ENCODE data around the gene PLEKHA8. TPM values are rescaled to one million over a fixed set of nuclear protein-coding genes. Genes with fewer than 3 reads are reported as not detected.
A peak's percentile ranks its signal among the peaks of the same experiment; 100 is the strongest.

Gene PLEKHA8
- total RNA-seq, 1 experiment from 2014 or later = 23.0 TPM

GRCh38 chr7:30066687-30067086, 38.5 kb downstream of the PLEKHA8 start:
- DNase-seq = no peak
- Histone ChIP-seq H3K27me3 (ENCODE audit: insufficient read depth, low read depth) (no peaks in the 10 kb centered on the region), H3K4me1 (replicated peaks; ENCODE audit: insufficient read depth) (peaks cover 17% of the 10 kb centered on the region), H3K36me3 (ENCODE audit: low read depth) (no peaks in the 10 kb centered on the region), H4K20me1 (ENCODE audit: insufficient read depth) (no peaks in the 10 kb centered on the region), H3K4me3 (no peak overlapping the region), H3K27ac (no peak overlapping the region), H3K79me2 (ENCODE audit: low read depth) (no peaks in the 10 kb centered on the region), H3K4me2 (no peak overlapping the region), H2AFZ (no peak overlapping the region), H3K9me3 (ENCODE audit: insufficient read depth, low read depth) (no peaks in the 10 kb centered on the region), H3F3A (ENCODE audit: insufficient read depth, low read depth) (peaks cover 6% of the 10 kb centered on the region; the same call in 1 of the 2 replicates), H3K9me2 (ENCODE audit: insufficient read depth) (no peaks in the 10 kb centered on the region)
- TF ChIP-seq CTCF (conservative IDR thresholded peaks at IDR 0.05) (no peak), EZH2 (IDR thresholded peaks at IDR 0.05; ENCODE audit: low read depth) (no peak)
- intact Hi-C loops (cut with micrococcal nuclease; ENCODE audit: unreplicated experiment) = loop anchor here (10.0 kb wide), 1 partner anchor 218 kb away; the partner anchor contains the start of gene ZNRF2
- ChIA-PET CTCF (no interaction called here), POLR2A (ENCODE audit: unreplicated experiment) (interaction anchor here (0.6 kb wide), 1 partner anchor 636 kb away, joined by 3 read pairs; no protein-coding TSS in a partner anchor)
- no TSS peak for BruUV-seq (replicated peaks)

- Histone ChIP-seq H2AFZ (no peak overlapping the region), H4K20me1 (ENCODE audit: insufficient read depth) (no peaks in the 10 kb centered on the region), H3K4me1 (replicated peaks; ENCODE audit: insufficient read depth) (peaks cover 17% of the 10 kb centered on the region), H3K4me3 (no peak overlapping the region), H3K9me3 (ENCODE audit: insufficient read depth, low read depth) (no peaks in the 10 kb centered on the region), H3K79me2 (ENCODE audit: low read depth) (no peaks in the 10 kb centered on the region), H3K27ac (peak overlapping the region; percentile 23), H3F3A (ENCODE audit: insufficient read depth, low read depth) (peaks cover 6% of the 10 kb centered on the region; the same call in 1 of the 2 replicates), H3K9me2 (ENCODE audit: insufficient read depth) (no peaks in the 10 kb centered on the region), H3K4me2 (no peak overlapping the region; the same call in 1 of the 2 replicates), H3K27me3 (ENCODE audit: insufficient read depth, low read depth) (no peaks in the 10 kb centered on the region), H3K36me3 (ENCODE audit: low read depth) (no peaks in the 10 kb centered on the region)
- no TSS peak for BruUV-seq (replicated peaks)
- CTCF ChIA-PET = no interaction called here
- intact Hi-C loops (cut with micrococcal nuclease; ENCODE audit: unreplicated experiment) = loop anchor here (10.0 kb wide), 1 partner anchor 217 kb away; the partner anchor contains the start of gene ZNRF2
- POLR2A ChIA-PET (ENCODE audit: unreplicated experiment) = interaction anchor here (0.8 kb wide), 1 partner anchor 519 kb away, joined by 7 read pairs; no protein-coding TSS in a partner anchor
- peak in 1 of 2 experiments; percentile 90 for DNase-seq
- TF ChIP-seq CTCF (conservative IDR thresholded peaks at IDR 0.05) (no peak), EZH2 (IDR thresholded peaks at IDR 0.05; ENCODE audit: low read depth) (no peak)
Observed at GRCh38 chr7:30068117-30068516, 39.9 kb downstream of the PLEKHA8 start.

- Histone ChIP-seq H3K27me3 (ENCODE audit: insufficient read depth, low read depth) (no peaks in the 10 kb centered on the region), H3K4me2 (no peak overlapping the region), H3K9me2 (ENCODE audit: insufficient read depth) (no peaks in the 10 kb centered on the region), H3K36me3 (ENCODE audit: low read depth) (no peaks in the 10 kb centered on the region), H3K4me1 (replicated peaks; ENCODE audit: insufficient read depth) (peaks cover 17% of the 10 kb centered on the region), H3K9me3 (ENCODE audit: insufficient read depth, low read depth) (no peaks in the 10 kb centered on the region), H3K4me3 (no peak overlapping the region), H3K79me2 (ENCODE audit: low read depth) (no peaks in the 10 kb centered on the region), H3K27ac (no peak overlapping the region), H4K20me1 (ENCODE audit: insufficient read depth) (no peaks in the 10 kb centered on the region), H2AFZ (no peak overlapping the region), H3F3A (ENCODE audit: insufficient read depth, low read depth) (peaks cover 11% of the 10 kb centered on the region; the same call in 1 of the 2 replicates)
- TF ChIP-seq CTCF (conservative IDR thresholded peaks at IDR 0.05) = no peak
- no peak for TF ChIP-seq EZH2 (IDR thresholded peaks at IDR 0.05; ENCODE audit: low read depth)
- ChIA-PET POLR2A (ENCODE audit: unreplicated experiment) (interaction anchor here (0.6 kb wide), 1 partner anchor 476 kb away, joined by 3 read pairs; no protein-coding TSS in a partner anchor), CTCF (no interaction called here)
- BruUV-seq (replicated peaks) = no TSS peak
- no peak for DNase-seq
- intact Hi-C loops (cut with micrococcal nuclease; ENCODE audit: unreplicated experiment) = loop anchor here (10.0 kb wide), 1 partner anchor 216 kb away; the partner anchor contains the start of gene ZNRF2
Observed at GRCh38 chr7:30069096-30069867, 41.1 kb downstream of the PLEKHA8 start.

All from PC-9 (cell line).